Measurements from ENCODE around the gene NFKBIB. TPM values are rescaled to one million over a fixed set of nuclear protein-coding genes. Genes with fewer than 3 reads are reported as not detected.

The NFKBIB gene
- total and polyA plus RNA-seq, 2 donors (not counting 3 experiments of a cell fraction or from before 2014, with no cell fraction given): 25.0 to 30.8 TPM

GRCh38 chr19:38915329-38916321 lies 15.9 kb downstream of the NFKBIB start:
- Histone ChIP-seq H4K20me1 (replicated peaks; ENCODE audit: control insufficient read depth, extremely low read depth, insufficient read depth, low read length) (no peaks in the 10 kb centered on the region), H3K4me3 (replicated peaks in 1 of 3; ENCODE audit: insufficient read depth in 1 of 3, low read depth in 1 of 3, low read length in 3 of 3) (no peak overlapping the region), H3K9me1 (replicated peaks; ENCODE audit: control insufficient read depth, extremely low read depth, insufficient read depth, low read length) (no peaks in the 10 kb centered on the region), H3K79me2 (ENCODE audit: control insufficient read depth, insufficient read depth, low read length) (no peaks in the 10 kb centered on the region), H3K27ac (ENCODE audit: insufficient read depth, low read depth, low read length) (no peak overlapping the region), H3K9me3 (replicated peaks; ENCODE audit: control insufficient read depth, insufficient read depth, low read length) (no peaks in the 10 kb centered on the region), H3K4me2 (ENCODE audit: insufficient read depth, low read length) (no peak overlapping the region), H3K9ac (replicated peaks; ENCODE audit: extremely low read depth, insufficient read depth, low read length) (no peak overlapping the region), H3K27me3 (ENCODE audit: control insufficient read depth in 2 of 2, insufficient read depth in 2 of 2, low read length in 2 of 2) (no peaks in the 10 kb centered on the region), H2AFZ (ENCODE audit: low read depth, low read length) (no peak overlapping the region), H3K36me3 (ENCODE audit: control insufficient read depth in 2 of 2, extremely low read depth in 1 of 2, insufficient read depth in 2 of 2, low read length in 2 of 2) (no peaks in the 10 kb centered on the region), H3K4me1 (ENCODE audit: control insufficient read depth, extremely low read depth, insufficient read depth, low read length) (no peaks in the 10 kb centered on the region)
- DNase-seq (ENCODE audit: low read depth, low spot score) (no peak), FAIRE-seq (no peak)
- intact Hi-C loops (cut with micrococcal nuclease): no loop called here
- TSS peak; percentile 26 for BruUV-seq (replicated peaks)
- dilution Hi-C loops (cut with MboI; ENCODE audit: extremely low pct_ligation_motif_present, low sequenced_read_pairs): no loop called here
- ChIA-PET CTCF (no interaction called here), POLR2A (no interaction called here)
- TF ChIP-seq, protein P1, sequence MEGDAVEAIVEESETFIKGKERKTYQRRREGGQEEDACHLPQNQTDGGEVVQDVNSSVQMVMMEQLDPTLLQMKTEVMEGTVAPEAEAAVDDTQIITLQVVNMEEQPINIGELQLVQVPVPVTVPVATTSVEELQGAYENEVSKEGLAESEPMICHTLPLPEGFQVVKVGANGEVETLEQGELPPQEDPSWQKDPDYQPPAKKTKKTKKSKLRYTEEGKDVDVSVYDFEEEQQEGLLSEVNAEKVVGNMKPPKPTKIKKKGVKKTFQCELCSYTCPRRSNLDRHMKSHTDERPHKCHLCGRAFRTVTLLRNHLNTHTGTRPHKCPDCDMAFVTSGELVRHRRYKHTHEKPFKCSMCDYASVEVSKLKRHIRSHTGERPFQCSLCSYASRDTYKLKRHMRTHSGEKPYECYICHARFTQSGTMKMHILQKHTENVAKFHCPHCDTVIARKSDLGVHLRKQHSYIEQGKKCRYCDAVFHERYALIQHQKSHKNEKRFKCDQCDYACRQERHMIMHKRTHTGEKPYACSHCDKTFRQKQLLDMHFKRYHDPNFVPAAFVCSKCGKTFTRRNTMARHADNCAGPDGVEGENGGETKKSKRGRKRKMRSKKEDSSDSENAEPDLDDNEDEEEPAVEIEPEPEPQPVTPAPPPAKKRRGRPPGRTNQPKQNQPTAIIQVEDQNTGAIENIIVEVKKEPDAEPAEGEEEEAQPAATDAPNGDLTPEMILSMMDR (IDR thresholded peaks at IDR 0.05; ENCODE audit: extremely low read depth in 1 of 2, insufficient read depth in 1 of 2, low read depth in 1 of 2, low read length in 2 of 2): no peak
- TF ChIP-seq FOS (IDR thresholded peaks at IDR 0.05; ENCODE audit: borderline replicate concordance, insufficient read depth, low read length) (no peak), POLR2A (IDR thresholded peaks at IDR 0.05; ENCODE audit: low read depth, low read length) (no peak), EZH2 (IDR thresholded peaks at IDR 0.05; ENCODE audit: borderline replicate concordance, low read depth, low read length, severe bottlenecking) (no peak), MYC (IDR thresholded peaks at IDR 0.05; ENCODE audit: low read depth, low read length) (no peak), POLR2AphosphoS5 (IDR thresholded peaks at IDR 0.05; ENCODE audit: insufficient read depth, low read depth, low read length) (no peak), MAX (IDR thresholded peaks at IDR 0.05; ENCODE audit: insufficient read depth, insufficient read length) (no peak), GATA2 (IDR thresholded peaks at IDR 0.05; ENCODE audit: insufficient read depth, insufficient read length, low read depth, low read length) (no peak), JUN (IDR thresholded peaks at IDR 0.05; ENCODE audit: borderline replicate concordance, insufficient read depth, insufficient read length, low read depth) (no peak)

All from endothelial cell of umbilical vein (primary cell).